ENCODE results near the gene PRKCH.
"Not testable (repeated sequence)": the region's sequence is repeated elsewhere in the genome, so short reads cannot be mapped to it uniquely, and the experiment has no call there.

Gene PRKCH

GRCh38 chr14:61460718-61461611 lies 139.6 kb downstream of the PRKCH start:
- peak in 3 of 5 experiments; percentile 26 to 46 (median 39) for DNase-seq

DNA sequence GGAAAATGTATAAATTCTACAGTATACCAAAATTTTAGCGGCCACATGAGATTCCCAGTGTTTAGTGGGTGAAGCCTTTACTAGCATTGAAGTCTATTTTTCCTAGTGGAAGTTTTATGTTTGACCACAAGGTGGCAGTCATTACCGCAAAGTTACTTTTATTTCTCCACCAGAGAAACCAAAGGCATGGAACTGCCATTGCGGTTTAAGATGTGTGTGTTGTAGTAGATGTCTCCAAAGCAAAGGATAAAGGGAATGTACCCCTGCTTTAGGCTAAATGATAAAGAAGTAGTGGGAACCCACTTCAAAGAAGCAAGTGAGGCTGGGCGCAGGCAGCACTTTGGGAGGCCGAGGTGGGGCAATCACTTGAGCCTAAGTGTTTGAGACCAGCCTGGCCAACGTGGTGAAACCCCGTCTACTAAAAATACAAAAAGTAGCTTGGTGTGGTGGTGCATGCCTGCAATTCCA lies 140.5 kb downstream of the PRKCH start:
- peak in 2 of 5 experiments; percentile 54 to 62 for DNase-seq

GRCh38 chr14:61462566-61463193 lies 141.3 kb downstream of the PRKCH start:
- DNase-seq = no peak

DNA sequence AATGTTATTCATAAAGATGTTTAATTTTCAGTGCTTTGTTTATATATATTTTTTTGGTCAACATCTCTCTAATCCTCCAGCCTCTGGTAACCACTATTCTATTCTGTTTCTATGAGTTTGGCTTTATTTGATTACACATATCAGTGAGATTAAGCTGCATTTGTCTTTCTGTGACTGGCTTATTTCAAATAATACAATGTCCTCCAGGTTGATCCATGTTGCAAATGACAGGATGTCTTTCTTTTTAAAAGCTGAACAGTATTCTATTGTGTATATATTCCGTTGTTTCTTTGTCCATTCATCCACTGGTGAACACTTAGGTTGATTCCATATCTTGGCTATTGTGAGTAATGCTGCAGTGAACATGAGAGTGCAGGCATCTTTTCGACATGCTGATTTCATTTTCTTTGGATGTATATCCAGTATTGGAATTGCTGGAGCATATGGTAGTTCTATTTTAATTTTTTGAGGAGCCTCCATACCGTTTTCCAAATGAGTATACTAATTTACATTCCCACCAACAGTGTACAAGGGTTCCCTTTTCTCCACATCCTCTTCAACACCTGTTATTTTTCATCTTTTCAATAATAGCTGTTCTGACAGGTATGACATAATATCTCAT lies 142.4 kb downstream of the PRKCH start:
- no peak for DNase-seq

DNA sequence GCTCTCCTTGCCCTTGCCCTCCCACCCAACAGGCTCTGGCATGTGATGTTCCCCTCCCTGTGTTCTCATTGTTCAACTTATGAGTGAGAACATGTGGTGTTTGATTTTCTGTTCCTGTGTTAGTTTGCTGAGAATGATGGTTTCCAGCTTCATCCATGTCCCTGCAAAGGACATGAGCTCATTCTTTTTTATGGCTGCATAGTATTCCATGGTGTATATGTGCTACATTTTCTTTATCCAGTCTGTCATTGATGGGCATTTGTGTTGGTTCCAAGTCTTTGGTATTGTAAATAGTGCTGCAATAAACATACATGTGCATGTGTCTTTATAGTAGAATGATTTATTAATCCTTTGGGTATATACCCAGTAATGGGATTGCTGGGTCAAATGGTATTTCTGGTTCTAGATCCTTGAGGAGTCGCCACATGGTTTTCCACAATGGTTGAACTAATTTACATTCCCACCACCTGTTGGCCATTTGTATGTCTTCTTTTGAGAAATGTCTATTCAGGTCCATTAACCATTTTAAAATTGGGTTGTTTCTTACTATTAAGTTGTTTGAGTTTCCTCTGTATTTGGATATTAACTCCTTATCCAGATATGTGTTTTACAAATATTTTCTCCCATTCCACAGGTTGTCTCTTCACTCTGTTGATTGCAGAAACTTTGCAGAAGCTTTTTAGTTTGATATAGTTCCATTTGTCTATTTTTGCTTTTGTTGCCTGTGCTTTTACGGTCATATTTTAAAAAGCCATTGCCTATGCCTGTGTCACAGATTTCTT lies 143.4 kb downstream of the PRKCH start:
- DNase-seq = not testable (repeated sequence)

- no peak for DNase-seq
Measured at GRCh38 chr14:61466249-61466904, 145.0 kb downstream of the PRKCH start.

DNA sequence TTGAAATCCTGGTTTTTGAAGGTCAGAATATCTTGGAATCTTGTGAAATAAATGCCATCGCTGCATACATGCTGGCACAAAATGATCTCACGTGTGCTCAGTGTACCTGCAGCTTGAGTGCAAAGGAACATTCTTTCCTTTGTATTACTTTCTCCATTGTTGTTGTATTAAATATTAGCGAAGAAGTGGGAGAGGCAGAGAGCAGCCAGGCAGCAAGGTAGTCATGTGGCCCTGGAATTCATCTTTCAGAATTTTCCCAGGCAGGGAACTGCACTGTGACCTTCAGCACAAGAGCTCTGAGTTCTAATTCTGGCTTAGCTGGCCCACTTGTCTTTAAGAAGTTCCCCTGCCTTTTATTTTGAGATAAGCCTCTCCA lies 145.5 kb downstream of the PRKCH start:
- DNase-seq = no peak

GRCh38 chr14:61467296-61467695 lies 145.9 kb downstream of the PRKCH start:
- DNase-seq = no peak

- no peak for DNase-seq
Measured at GRCh38 chr14:61468063-61468825, 146.9 kb downstream of the PRKCH start.

DNA sequence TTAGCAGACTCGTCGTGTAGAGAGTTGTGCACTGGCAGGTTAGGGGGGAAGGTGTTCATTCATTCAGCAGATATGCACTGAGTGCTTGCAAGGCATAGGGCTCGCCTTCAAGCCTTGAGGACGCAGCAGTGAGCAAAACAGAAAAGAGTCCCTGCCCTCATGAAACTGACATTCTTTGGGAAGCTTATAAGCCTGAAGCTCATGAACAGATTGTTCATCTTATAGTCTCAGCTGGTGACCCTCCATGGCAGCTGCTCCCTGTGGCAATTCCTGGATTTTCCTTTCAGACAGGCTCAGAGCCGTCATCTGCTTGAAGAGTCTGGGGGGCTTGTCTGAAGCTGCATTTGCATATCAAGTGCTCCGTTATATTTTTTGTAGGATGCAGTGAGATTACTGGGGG lies 148.4 kb downstream of the PRKCH start:
- no peak for DNase-seq

GRCh38 chr14:61470261-61470960 lies 149.0 kb downstream of the PRKCH start:
- DNase-seq = no peak

DNA sequence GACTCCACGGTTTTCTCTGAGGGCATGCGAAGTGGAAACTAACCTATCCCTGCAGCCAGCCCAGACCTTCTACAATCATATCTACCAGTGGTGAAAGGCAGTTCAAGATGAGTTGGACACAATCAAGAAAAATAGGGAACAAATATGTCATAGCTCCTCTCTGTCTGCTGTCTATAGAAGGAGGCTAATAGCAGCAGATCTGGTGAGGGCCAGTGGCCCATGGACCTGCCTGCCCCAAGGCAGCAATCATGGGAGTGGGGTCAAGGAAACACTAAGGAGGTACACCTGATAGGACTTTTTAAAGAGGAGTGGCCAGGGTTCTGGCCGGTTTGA lies 149.5 kb downstream of the PRKCH start:
- no peak for DNase-seq

GRCh38 chr14:61471297-61472005 lies 150.1 kb downstream of the PRKCH start:
- no peak for DNase-seq

DNA sequence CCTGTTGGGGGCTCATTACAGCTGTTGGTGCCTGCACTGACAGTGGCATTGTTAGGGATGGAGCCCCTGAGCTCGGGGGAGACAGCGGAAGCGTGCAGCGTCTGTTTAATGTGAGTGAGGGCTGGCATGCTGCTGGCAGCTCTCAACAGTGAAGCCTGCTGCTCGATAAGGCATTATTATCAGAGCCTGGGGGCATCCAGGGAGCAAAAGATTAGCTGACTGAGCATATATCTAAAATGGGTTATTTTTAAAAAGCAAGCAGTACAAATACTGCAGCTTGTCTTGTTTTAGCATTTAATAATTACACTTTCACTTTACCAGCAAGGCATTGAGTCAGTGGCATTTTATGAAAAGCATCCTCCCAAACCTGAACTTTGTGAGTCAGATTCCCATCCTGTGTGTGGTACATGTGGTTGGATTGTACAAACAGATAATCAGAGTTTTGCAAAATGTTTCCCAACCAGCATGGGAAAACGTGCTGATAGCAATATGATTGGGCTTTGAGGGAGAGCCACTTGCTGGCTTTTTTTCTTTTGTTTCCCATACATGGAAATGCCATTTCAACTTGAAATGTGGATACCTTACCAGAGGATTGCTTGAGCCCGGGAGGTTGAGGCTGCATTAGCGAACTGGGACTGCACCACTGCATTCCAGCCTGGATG lies 150.8 kb downstream of the PRKCH start:
- peak in 3 of 5 experiments; percentile 18 to 84 (median 64) for DNase-seq

DNA sequence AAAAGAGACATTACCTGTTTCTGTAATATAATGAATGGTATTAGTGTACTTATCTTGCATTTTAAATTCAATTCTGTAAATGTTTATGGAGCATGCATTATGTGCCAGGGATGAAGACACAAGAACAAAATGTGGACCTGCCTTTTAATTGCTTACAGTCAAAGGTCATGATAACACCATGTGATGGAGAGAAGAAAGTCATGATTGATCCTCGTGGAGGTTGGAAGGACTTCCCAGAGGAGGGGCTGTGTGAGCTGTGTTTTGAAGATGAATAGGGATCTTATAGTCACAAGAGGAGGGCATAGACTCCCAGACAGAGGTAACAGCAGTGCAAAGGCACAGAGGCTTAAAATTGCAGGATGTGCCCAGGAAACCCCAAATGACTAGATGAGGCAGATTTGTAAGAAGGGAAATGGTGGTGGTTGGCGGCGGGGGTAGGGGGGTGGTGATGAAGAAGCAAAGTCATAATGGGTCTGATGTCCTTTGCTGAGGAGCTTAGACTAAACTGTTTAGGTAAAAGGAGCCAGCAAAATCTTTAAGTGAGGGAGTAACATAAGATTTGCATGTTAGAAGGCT lies 151.5 kb downstream of the PRKCH start:
- DNase-seq = peak in 4 of 5 experiments; percentile 69 to 95 (median 70)

GRCh38 chr14:61474015-61474414 lies 152.6 kb downstream of the PRKCH start:
- peak in 1 of 5 experiments; percentile 39 for DNase-seq

DNA sequence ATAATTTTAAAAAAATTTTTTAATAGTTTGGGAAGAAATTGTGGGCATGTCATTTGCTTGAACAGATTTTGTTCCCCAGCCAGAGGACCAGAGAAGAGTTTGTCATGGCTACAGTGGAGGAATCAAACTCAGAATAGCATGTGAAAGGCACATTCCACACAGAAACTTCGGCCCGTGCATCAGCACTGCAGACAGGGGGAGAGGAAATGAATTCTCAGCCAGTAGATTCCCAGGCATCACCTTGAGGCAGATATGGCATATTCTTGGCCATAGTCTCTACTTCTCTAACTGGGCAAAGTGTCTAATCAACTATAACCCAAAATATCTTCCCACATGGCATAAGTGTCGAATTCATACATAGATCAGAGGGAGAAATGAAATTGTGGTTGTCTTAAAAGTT lies 153.3 kb downstream of the PRKCH start:
- DNase-seq = no peak

DNA sequence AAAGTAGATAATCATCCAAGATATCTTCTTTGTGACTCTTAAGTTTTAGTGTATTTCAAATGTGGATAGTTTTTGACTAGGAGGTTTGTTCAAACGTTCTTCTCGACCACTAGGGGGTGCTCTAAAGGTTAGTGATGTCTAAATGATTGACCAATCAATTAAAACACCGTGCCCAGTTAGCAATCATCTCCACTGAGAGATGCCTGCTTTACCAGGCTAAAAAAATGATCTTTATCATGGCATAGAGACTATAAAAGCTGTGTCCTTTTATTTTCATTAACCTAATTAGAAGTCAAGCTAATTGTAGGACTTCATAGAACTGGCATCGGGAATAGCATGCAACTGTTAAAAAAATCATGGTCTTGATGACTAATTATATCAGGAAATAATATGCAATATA lies 153.9 kb downstream of the PRKCH start:
- DNase-seq = peak in 1 of 5 experiments; percentile 81

DNA sequence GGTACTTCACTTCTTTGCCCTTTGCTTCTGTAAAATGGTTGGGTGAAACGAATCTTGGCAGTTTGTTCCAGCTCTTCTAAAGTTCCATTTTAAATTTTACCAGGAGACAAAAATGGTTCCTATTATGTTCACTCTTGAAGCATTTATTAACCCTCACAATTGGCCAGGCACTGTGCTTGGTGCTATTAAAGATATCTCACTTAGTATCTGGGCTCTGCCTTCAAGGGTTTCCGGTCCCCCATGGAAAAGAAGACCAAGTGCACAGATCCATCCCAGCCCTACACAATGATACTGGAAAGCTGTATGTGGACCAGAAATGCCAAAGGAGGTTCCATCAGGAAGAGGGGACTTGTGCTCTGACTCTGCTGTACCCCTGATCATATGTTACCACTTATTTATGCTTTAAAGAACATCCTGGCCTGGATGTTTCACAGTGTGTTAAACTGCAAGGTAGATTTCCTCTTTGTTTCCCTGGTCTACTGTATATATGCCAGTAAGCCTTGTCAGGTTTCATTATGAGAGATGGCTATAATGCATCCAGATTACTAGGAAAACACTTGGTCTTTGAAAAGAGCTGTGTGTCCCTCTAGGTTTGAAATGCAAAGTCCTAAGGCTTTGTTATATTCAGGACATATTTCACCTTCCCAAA lies 154.8 kb downstream of the PRKCH start:
- no peak for DNase-seq
